Activated CD8-positive, alpha-beta memory T cell treated with anti-CD3 and anti-CD28 coated beads, Interleukin-2, amount 50 U/mL, for 1 hour (primary cell): ENCODE measurements around the gene GSPT2.
"Not testable (repeated sequence)": the region's sequence is repeated elsewhere in the genome, so short reads cannot be mapped to it uniquely, and the experiment has no call there.

Experiments
- DNase-seq: peaks from one replicate; pipeline ENCODE4 v3.0.0-alpha.2; 2020; ENCODE audit errors: extremely low read depth

Gene GSPT2

DNA sequence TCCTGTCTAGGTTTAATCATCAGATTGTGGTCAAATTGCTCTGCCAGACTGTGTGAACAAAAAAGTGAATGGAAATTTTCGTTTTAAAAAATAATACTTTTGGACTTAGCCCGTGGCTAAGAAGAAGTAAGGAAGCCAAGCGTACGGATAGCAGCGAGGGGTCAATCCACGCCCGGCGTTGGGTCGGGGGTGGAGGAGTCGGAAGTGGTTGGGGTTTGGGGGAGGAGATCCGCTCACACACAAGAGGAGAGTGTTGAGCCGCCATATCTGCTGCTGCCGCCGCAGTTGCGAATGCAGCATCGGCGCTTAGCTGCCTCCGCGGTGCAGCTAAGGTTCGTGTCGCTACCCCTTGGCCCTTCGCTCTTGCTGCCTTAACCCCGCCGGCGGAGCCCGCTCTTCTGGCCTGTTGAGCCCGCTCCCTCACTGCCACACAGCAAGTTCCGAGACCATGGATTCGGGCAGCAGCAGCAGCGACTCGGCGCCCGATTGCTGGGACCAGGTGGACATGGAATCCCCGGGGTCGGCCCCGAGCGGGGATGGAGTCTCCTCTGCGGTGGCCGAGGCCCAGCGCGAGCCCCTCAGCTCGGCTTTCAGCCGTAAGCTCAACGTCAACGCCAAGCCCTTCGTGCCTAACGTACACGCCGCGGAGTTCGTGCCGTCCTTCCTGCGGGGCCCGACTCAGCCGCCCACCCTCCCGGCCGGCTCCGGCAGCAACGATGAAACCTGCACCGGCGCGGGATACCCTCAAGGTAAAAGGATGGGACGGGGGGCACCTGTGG is at the start of gene GSPT2:
GSPT2 (plus strand) TSS at position 264 of the 779 bp plus-strand sequence; CDS start at position 449, 185 bp downstream.
- DNase-seq, result no peak

DNA sequence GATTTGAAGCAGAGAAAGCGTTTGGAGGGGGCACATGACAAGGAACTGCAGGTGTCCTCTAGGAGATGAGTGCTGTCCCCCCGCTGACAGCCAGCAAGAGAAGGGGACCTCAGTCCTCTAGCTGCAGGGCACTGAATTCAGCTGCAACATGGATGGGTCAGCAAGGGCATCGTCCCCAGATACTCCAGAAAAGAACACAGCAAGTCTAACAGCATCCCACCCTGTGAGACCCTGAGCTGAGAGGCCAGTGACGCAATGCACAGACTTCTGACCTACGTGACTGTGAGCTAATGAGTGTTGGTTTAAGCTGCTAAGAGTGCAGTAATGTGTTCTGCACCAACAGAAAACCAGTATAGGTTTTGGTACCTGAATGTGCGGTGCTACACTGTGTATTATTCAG is 49.0 kb upstream of the GSPT2 start:
- no peak for DNase-seq

DNA sequence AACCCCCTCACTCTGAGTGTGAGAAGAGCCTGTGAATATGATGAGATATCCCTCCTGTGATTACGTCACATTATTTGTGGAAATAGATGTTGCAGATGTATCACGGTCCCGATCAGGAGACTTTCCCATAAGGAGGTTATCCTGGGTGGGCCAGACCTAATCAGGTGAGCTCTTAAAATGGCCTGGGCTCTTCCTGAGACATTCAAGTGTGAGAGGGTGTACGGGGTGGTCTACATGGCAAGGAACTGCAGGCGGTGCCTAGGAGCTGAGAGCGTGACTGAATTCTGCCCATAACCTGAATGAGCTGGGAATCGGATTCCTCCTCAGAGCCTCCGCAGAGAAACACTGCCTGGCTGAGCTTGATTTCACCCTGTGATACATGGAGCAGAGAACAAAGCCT is 45.8 kb upstream of the GSPT2 start:
- DNase-seq, result no peak

DNA sequence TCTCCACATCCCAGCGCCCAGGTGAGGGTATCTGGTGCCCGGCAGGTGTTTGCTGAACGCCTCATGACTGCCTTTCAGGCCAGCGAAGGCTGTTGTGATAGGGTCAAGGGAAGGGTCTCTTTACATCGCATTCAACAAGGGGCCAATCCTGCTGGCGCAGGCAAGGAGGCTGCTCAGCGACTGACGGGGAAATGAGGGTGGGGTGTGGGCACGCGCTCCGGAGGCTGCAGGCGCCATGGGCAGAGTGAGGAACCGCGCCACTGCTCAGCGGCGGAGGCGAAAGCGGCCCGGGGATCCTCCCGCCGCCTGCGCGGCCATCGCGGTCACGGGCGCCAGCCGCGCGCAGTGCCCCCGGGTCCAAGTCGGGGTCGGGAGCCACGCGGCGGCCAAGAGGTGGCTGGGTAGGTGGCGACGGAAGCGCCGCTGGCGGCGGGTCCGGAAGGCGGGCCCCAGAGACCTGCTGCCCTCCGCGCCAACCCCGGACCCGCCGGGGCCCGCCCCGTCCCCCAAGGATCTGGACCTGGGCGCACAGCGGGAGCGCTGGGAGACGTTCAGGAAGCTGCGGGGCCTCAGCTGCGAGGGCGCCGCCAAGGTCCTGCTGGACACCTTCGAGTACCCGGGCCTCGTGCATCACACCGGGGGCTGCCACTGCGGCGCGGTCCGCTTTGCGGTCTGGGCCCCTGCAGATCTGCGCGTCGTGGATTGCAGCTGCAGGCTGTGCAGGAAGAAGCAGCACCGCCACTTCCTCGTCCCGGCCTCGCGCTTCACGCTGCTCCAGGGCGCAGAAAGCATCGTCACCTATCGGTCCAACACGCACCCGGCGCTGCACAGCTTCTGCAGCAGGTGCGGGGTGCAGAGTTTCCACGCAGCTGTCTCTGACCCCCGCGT is 32.7 kb upstream of the GSPT2 start, which contains the start of gene CENPVL1:
CENPVL1 (plus strand) TSS at position 236 of the 888 bp plus-strand sequence; CDS start at position 236, 0 bp downstream.
- not testable (repeated sequence) for DNase-seq

DNA sequence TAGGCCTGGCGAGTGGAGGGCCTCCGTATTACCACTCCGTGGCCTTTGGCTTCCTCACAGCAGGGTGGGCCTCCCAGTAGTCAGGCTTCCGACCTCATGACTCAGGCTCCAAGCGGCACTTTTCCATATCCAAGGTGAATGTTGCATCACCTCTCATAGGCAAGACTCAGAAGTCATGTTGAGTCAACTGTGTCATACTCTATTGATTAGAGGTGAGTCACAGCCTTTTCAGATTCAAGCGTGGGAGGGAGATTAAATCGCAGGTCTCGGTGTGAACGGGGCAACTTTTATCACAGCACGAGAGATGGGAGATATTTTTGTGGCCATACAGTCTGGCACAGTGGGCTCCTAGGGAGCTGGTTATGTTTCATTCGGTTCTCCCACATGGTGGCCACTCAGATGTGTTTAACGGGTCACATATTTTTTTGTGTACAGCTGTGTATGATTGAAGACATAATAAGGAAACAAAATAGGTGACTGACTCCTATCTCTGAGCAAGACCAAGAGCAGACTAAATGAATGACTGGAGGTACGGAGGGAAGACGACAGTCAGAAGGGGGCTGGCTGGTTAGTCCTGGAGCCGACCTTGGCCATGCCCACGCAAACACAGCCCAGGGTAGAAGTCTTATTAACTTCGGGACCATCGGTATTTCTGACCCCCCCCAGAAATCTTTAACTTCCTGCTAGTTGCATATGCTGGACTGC is 30.1 kb upstream of the GSPT2 start:
- DNase-seq, result not testable (repeated sequence)

DNA sequence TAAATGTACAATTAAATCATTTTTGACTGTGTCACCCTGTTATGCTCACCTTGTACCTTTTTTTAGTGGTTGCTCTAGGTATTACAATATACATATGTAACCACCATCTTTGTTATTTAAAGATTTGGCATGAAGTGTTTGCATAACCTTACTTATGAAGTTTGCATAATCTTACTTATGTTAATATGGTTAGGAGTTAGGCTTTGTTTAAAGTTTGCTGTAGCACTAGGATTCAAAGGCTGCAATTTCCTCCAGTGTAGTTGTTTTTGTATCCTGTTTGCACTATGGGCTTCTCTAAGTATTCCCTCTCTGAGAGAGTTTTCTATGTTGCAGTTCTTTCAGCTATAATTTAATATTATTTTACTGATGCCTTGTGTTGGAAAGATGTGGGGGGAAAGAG is 15.0 kb upstream of the GSPT2 start:
- no peak for DNase-seq

DNA sequence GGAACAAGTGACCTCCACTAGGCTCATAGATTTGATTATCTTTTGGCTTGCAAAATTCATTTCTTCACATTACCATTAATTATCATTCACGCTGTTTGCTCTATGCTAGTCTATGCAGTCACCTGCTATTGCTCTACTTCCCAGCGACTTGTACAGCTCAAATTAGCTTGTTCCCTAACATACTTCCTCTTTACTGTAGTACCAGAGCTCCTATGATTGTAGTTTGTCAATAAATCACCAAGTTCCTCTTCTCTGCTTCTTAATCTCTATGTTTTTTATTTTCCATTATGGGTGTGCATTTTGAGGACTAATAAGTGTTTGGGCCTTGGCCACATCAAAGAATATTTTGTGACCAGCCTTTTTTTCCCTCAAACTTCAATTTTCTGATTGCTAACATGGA is 6.2 kb upstream of the GSPT2 start:
- no peak for DNase-seq

DNA sequence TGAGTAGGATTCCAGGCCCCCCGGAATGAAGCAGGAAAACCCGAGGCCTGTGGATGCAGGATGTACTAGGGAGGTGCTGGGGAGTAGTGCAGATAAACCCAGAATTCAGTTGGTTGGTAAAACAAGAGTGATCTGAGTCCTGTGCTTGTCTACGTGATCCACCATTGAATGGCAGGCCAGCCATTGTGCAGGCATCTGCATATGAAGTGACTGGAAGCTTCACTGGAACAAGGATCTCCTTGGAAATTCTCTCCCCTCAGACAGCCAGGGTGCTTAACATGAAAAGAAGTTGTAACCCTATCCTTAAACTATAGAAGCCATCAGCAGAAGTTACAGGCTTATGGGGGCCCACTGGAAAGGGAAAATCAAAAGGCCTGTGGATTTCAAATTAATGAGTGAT is 656 bp upstream of the GSPT2 start:
- DNase-seq, result no peak

DNA sequence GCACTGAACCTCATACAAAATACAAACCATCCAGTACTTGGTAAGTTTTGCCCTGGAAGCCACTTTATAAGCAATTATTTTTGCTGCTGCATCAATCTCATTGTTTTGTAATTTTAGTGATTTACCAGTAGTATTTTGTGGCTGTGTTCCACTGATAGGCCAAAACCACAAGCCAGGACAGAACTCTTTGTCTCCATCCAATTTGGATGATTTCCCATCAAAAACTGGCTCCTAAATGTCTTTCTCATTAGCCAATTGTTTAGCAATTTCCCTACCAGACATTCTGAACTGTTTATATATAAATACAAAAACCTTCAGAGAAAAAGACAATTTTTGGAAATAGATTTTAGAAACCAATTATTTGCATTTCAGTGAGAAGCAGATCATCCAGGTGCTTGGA is 4.4 kb downstream of the GSPT2 start:
- no peak for DNase-seq

DNA sequence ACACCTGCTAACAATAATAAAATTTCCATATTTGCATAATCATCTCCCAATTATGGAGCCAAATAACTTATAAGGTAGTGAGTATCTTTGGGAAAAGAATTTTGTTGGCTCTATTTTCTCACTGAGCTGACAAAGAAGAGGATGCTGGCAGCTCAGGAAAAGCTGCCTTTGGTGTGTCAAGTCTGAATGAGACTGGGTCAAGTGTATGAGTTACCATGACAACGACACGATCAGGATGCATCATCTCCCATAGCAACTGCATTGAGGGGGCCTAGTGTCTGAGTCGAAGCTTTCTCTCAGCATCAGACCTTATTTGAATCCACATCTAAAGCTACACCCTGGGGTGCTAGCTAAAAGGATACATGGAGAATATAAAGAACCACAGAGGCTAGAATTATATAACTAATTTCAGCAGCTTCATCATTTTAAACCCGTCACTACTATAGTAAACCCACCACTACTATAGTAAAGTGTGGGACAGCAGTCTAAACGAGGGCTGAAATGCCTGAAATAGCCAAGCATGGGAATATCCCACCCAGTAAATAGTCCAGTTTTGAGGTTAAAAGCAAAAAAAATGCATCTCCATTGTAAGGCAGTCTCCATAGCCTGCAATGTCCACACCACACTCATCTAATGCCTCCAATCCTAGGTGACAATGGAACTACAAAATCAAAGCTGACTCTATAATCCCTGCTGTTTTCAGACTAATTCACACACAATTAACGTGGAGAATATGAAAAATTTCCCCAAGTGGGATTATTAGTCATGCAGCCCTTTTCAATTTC is 16.0 kb downstream of the GSPT2 start:
- DNase-seq, result no peak

DNA sequence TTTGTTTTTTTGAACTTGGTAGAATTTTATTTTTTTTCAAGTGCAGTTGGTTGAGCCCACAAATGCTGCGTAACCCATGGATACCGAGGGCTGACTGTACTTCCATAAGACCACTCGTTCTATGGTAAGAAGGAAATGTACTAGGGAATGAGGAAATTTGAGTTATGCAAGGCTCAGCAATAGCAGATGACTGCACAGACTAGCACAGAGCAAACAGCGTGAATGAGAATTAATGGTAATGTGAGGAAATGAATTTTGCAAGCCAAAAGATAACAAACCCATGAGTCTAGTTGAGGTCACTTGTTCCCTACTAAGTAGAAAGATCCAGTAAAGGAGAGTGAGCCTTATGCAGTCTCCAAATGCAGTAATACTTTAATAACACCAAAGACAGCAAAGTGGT is 17.4 kb downstream of the GSPT2 start:
- no peak for DNase-seq

DNA sequence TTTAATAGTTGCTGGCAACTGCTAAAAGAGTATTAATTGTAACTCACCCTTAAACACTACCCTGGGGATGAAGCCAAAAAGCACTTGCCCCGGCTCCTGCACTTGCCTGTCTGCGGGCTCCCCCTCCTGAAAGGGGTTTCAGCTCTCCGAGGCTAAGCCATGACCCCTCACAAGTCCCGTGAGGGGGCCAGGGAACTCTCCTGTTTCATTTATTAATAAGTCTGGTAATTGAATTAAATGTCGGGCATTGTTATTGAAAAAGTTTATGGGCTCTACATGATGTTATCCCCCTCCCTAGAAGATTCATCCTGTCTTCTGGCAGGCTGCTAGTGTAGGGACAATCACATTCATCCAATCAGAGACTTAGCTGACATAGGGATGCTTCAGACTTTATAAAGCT is 23.3 kb downstream of the GSPT2 start:
- no peak for DNase-seq

DNA sequence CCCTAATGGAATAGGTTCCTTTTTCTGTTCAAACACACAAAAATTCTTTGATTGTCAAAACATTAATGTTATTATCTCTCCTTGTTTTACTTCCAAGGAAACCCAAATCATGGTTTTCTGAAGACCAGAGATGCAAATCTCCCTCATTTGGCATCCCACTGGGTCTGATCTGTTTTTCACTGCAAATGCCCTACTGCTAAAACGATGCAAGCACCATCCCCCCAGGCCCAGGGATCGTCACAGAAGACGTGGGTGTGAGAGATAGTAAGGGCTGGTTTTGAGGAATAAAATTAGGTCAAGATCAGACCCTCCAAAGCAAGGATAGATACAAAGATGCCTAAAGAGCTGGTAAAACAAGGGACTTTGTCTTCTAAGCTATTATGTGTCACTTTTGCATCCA is 33.6 kb downstream of the GSPT2 start:
- DNase-seq, result no peak

DNA sequence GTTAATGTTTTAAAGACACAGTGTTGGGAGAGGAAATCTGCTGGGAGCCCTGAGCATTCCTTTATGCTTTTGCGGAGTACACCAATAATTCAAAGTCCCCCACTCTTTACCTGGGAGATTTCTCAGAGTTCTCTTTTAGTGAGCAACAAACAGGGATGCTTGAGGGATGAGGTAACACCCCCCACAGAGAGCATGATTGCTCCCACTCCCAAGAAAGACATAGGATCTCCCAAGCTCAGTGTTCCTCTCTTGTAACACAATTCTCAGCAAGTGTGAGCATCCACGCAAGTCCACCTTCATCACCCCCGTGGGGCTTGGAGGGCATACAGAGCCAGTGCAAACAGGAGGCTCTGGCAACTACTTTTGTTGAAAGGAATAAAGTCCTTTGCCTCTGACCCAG is 36.1 kb downstream of the GSPT2 start:
- DNase-seq, result no peak

DNA sequence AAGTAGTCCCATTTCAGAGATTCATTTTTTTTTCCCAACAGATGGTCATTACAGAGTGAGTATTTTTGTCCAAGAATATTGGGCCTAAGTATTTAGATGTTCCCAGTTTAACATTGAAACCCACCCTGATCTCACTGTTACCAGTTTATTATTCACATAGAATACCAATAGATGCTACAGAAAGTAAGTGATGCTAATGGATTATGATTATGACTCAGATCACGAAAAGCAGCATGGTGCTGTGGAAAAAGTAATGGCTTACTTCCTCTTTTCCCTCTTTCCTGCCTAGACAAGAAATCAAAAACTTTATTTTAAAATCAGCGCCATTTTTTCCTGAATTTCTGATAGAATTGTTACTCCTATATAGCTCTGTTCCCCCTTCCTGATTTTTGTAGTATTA is 51.9 kb downstream of the GSPT2 start:
- no peak for DNase-seq
